Right ventricle myocardium inferior (tissue), 1 donor: Measurements from ENCODE around the gene IKZF3. TPM values are rescaled to one million over a fixed set of nuclear protein-coding genes. Genes with fewer than 3 reads are reported as not detected.
"Not testable (repeated sequence)": the region's sequence is repeated elsewhere in the genome, so short reads cannot be mapped to it uniquely, and the experiment has no call there.

Experiments
- ATAC-seq: fragments of 200-7000 bp; cut with Tn5 transposase; one replicate; pipeline ENCODE4 v1.9.1; 2020; ENCODE audit warnings: mild to moderate bottlenecking, moderate library complexity
- DNase-seq: peaks from one replicate; pipeline ENCODE4 v3.0.0; 2021; ENCODE audit errors: missing footprints
- intact Hi-C: fragments of 100-400 bp; cut with DNase I; formaldehyde crosslinking; loops from one replicate; pipeline ENCODE4 v1.11.0; 2022
- total RNA-seq: library from RNA; stranded (reverse); fragmentation: NEBNext Ultra II Directional; extraction: Animal tissue kit (Norgen Biotek cat#: 25700); gene quantifications from one replicate; pipeline ENCODE4 v1.2.1, GENCODE V29; 2021
- donor health status: DM: no; HTN: yes; CAD: no; lungs with severe emphysema.

IKZF3 gene
- total RNA-seq, 1 donor from 2014 or later = 0.32 TPM

GRCh38 chr17:39751016-39751543, 113.0 kb downstream of the IKZF3 start:
- no peak for DNase-seq
- intact Hi-C loops = loop anchor here (5.0 to 10.0 kb wide), 5 partner anchors 89 to 204 kb away; partner anchors contain the start of genes IKZF3, STARD3 and ZPBP2
- no peak for ATAC-seq

GRCh38 chr17:39750131-39751015, 113.7 kb downstream of the IKZF3 start:
- DNase-seq = no peak

DNA sequence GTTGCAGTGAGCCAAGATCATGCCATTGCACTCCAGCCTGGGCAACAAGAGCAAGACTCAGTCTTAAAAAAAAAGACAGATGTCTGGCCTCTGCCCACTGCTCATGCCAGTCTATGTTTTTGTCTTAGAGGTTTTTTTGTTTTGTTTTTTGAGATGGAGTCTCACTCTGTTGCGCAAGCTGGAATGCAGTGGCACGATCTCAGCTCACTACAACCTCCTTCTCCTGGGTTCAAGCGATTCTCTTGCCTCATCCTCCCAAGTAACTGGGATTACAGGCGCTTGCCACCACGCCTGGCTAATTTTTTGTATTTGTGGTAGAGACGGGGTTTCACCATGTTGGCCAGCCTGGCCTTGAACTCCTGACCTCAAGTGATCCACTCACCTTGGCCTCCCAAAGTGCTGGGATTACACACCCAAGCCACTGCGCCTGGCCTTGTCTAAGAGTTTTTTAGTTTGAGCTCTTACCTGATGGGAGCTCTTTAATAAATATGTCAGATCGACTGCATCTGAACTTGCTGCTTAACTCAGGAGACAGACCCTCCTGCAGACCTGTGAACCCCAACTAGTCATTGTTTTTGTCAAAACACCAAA, 115.6 kb downstream of the IKZF3 start:
- intact Hi-C loops, ATAC-seq, DNase-seq: not testable (repeated sequence)

More at GRCh38 chr17:39750131-39751015, 113.7 kb downstream of the IKZF3 start:
- intact Hi-C loops = loop anchor here (5.0 to 10.0 kb wide), 5 partner anchors 88 to 204 kb away; partner anchors contain the start of genes IKZF3, STARD3 and ZPBP2
- ATAC-seq = peak; percentile 21

- intact Hi-C loops = no loop called here
- DNase-seq (no peak), ATAC-seq (no peak)
Measured at GRCh38 chr17:39747745-39748144, 116.4 kb downstream of the IKZF3 start.

DNA sequence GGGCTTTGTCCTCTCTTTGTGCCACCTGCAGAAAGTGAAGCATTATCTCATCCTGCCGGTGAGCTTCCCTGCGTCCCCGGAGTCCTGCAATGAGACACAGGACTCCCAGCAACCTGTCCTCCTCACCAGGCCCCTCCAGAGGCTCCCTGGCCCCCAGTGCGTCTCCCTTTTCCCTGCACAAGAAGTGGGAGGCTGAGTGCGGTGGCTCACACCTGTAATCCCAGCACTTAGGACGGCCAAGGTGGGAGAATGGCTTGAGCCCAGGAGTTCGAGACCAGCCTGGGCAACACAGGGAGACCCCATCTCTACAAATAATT, 118.0 kb downstream of the IKZF3 start:
- peak; percentile 21 for DNase-seq
- intact Hi-C loops = no loop called here
- no peak for ATAC-seq

- DNase-seq (peak; percentile 55), ATAC-seq (no peak)
- intact Hi-C loops = no loop called here
Measured at GRCh38 chr17:39745335-39746144, 118.6 kb downstream of the IKZF3 start.

DNA sequence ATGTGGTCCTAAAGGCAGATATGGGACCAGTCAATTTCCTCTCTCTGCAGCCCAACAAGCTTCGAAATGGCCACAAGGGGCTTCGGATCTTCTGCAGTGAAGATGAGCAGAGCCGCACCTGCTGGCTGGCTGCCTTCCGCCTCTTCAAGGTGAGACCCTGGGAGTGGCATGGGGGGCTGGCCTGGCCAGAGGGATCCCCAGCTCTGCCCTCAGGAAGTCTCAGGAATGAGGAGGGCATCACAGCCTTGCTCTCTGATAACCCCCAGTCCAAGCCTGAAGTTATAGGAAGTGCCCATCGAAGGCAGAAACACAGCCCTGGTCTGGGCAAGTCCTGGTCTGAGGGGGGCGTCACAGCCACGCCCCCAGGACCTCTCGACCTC, 119.3 kb downstream of the IKZF3 start:
- intact Hi-C loops = no loop called here
- no peak for ATAC-seq
- DNase-seq = no peak

DNA sequence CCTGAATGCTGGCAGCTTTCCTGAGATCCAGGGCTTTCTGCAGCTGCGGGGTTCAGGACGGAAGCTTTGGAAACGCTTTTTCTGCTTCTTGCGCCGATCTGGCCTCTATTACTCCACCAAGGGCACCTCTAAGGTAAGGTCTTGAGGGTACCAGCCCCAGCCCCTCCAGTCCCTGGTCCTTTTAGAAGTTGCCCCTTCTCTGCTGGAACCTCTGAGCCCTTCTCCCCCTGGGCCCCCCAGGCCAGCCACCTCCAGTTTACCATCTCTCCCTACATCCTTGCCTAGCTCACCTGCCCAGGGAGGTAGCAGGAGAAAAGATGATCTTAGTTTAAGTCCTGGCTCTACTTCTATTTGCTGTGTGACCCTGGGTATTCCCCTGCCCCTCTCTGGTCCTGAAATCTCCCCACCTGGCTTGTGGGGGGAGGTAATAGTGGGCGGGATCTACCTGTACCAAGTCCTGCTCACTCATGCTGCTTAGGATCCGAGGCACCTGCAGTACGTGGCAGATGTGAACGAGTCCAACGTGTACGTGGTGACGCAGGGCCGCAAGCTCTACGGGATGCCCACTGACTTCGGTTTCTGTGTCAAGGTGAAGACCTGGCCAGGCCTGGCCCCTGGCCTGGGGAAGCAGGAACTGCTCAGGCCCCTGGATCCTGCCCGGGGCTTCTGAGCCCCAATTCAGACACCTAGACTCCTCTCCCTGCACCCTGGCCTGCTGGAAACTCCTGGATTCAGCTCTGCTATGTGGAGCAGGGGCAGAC, 119.9 kb downstream of the IKZF3 start:
- DNase-seq = no peak

GRCh38 chr17:39742856-39743436, 121.2 kb downstream of the IKZF3 start:
- ATAC-seq = no peak
- intact Hi-C loops = no loop called here
- no peak for DNase-seq

More for the DNA sequence above, 119.9 kb downstream of the IKZF3 start:
- intact Hi-C loops = no loop called here
- ATAC-seq = no peak

GRCh38 chr17:39742126-39742855, 121.8 kb downstream of the IKZF3 start:
- no peak for ATAC-seq
- DNase-seq = no peak
- intact Hi-C loops = no loop called here

- no peak for ATAC-seq
- intact Hi-C loops = no loop called here
Measured at GRCh38 chr17:39740357-39741111, 123.6 kb downstream of the IKZF3 start.

DNA sequence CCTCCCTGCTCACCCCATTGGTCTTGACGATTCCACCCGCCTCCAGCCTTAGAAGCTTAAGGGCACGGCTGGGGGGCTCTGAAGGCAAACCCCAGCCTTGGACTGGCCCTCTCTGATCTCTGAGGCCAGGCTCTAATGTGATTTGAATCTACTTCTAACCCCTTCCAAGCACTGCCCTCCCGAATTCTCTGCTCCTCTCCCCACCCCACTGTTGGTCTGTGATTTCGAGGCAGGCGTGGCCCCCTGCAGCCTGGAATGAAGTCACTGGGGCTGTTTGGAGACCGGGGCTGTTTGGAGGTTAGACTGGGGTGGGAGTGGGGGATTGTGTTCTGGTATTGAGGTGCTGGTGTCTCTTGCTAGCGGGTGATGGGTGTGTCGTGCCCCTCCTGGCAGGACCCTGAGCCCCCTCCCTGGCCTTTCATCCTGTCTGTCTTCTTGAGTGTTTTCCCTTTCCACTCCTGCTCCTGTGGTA, 124.2 kb downstream of the IKZF3 start:
- ATAC-seq = no peak
- DNase-seq = no peak
- intact Hi-C loops = no loop called here

More at GRCh38 chr17:39740357-39741111, 123.6 kb downstream of the IKZF3 start:
- DNase-seq = no peak

DNA sequence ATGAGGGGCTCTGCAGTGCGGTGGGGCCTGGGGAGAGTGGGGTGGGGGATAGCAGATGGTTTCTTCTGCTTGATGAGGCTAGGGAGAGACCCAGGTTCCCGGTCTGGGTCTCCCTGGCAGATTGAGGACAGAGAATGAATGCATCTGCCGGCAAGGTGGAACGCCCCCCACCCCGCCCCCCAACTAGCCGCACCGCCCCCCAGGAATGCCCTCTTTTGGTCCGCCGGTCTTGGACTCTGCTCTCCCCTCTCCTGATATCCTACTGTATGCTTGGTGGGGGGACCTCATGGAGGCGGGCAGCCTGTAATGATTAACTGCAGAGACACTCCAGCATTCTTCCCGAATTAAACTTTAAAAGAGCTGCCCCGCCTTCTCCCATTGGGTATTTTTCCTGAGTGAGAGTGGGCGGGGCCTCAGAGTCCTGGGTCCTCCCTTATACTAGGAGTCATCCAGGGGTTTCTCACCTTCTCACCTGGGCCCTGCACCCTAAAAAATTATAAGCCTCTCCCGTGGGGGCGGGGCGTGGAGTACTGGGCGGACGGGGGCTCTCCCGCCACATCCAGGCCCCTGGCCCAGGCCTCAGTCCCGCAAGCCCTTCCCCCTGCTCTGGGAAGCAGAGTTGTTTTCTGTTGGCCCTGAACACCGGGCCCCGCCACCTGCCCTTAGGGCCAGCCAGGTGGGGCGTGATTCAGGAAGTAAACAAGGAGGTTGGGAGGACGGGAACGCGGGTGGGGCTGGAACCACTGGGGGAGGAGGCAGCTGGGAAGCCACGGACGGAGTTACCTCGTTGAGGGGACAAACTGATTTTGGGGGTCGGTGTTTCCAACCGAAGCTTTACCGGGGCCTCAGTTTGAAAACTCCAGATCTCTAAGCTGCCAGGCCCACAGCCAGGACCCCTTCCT, 124.9 kb downstream of the IKZF3 start:
- ATAC-seq = no peak
- intact Hi-C loops = no loop called here
- no peak for DNase-seq

- no peak for ATAC-seq
- no peak for DNase-seq
- intact Hi-C loops = no loop called here
Measured at GRCh38 chr17:39738568-39738901, 125.6 kb downstream of the IKZF3 start.

DNA sequence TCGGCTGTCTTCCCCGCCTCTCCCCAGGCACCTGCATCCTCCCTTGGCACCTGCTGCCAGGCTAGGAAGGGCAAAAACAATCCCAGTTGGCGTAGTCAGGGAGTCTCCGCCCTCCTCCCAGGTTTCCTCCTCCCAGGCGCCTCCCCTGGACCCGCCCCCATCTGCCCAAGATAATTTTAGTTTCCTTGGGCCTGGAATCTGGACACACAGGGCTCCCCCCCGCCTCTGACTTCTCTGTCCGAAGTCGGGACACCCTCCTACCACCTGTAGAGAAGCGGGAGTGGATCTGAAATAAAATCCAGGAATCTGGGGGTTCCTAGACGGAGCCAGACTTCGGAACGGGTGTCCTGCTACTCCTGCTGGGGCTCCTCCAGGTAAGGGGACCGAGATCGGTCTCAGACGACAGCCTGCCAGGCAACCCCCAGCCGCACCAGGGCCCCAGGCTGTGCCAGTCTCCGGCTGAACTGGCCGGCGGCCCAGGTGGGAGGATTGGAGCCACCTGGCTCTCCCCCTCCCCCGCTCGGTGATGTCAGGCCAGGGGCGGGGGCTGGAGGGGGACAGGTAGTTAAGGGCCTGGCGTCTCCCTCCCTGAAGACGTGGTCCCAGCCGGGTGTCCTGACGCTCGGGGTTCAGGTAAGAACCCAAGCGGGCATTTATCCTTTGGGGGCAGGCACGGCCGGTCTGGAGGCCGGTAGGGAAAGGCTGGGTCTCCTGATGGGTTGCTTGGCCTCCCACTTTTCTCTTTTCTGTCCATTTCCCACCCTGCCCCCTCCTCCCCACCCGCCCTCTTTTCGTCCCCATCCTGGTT, 126.1 kb downstream of the IKZF3 start, which contains the start of gene GRB7:
TSS of gene GRB7 (plus strand) at position 179 of the 808 bp plus-strand sequence. CDS start 4,364 bp downstream, outside the sequence.
- ATAC-seq = peak; percentile 45

More for the DNA sequence above, 126.1 kb downstream of the IKZF3 start, which contains the start of gene GRB7:
- DNase-seq = no peak
- intact Hi-C loops = no loop called here
